IPS DF 19.7 (cell line): Measurements from ENCODE around the gene GPR87.

ENCODE experiments used
- DNase-seq: peaks from one replicate; pipeline ENCODE4 v3.0.0-alpha.2; 2013; ENCODE audit warnings: low read depth, low spot score

Gene GPR87

GRCh38 chr3:151316267-151316991, at the start of gene GPR87:
Gene GPR87 (minus strand): TSS chr3:151316820. CDS start chr3:151300100, 16,720 bp downstream.
- peak; percentile 20 for DNase-seq

DNA sequence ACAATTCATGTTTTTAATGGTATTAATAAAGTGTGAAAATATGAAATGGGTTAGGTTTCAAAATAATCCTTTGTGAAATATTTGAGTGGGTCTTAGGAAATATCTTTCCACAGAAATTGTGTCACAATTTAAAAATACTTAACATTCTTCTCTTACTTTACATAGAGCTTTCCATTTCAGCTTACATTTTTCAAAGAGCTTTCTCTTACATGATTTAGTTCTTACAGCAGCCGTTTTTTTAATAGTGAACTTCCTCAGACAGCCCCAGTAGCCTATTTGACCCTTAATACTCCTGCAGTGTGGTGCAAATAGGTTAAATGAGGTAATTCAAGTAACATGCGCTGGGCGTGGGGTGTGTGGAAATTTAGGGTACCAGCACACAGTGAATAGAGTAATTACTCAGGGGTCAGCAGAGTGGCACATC, 46.1 kb upstream of the GPR87 start:
- DNase-seq: no peak

- no peak for DNase-seq
Observed at GRCh38 chr3:151357463-151357850, 40.8 kb upstream of the GPR87 start.

- no peak for DNase-seq
Observed at GRCh38 chr3:151356794-151357462, 40.3 kb upstream of the GPR87 start.

GRCh38 chr3:151351648-151352047, 35.0 kb upstream of the GPR87 start:
- no peak for DNase-seq

- DNase-seq: no peak
Observed at GRCh38 chr3:151351219-151351618, 34.6 kb upstream of the GPR87 start.

DNA sequence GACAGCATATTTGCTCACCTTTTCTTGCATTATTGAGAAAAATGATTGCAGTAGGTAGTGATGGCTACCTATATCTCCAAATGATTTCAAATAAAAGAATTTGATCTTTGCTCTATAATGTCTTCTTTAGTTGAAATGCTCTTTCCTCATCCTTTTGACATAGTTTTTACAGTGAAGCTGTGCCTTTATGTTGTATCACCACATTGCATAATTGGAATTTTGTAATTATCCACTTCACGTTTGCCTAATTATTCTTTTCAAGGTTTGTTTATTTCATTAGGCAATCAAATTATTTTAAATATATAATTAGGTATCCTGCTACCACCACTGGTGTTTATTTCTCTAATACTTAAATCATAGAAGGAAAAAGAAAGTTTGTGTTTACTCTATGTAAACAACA, 34.0 kb upstream of the GPR87 start:
- DNase-seq: no peak

- DNase-seq: no peak
Observed at GRCh38 chr3:151347432-151347831, 30.8 kb upstream of the GPR87 start.

DNA sequence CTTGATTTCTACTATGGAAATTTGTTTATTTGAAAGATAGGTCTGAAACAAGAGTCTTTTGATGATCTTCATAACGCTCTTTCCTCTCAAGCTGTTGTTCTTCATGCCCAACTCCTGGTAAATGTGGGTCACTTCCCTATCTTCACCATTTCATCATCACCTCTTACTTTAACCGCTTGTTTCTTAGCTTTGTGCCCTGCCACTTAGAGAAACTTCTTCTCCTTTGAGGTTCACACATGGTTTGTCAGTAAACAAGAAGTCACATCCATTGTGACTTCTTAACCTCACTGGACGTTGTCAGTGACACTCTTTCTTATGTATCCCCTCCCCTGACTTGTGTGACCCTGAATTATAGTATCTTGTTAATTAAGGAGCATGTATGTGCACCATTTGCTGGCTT, 29.7 kb upstream of the GPR87 start:
- no peak for DNase-seq

DNA sequence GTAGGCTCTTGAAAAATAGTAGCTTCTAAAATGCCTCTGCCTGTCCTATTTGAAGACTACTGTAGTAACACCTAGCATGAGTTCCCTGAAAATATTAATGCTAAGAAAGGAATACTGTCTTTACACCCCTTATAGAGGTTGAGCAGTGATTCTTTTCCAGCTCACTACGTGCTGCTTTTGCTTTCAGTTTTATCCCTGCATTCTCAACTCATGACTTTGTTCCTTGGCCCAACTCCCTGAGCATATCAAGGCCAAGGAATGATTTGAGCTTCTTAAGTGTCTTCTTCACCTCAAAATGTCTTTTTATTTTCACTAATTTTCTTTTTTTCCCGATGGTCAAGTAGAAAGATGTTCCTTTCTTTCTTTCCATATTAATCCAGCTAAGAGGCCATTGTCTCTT, 29.2 kb upstream of the GPR87 start:
- DNase-seq: no peak

GRCh38 chr3:151331696-151332095, 15.1 kb upstream of the GPR87 start:
- DNase-seq: no peak

GRCh38 chr3:151330899-151331298, 14.3 kb upstream of the GPR87 start:
- no peak for DNase-seq

GRCh38 chr3:151330379-151330778, 13.8 kb upstream of the GPR87 start:
- DNase-seq: no peak

- no peak for DNase-seq
Observed at GRCh38 chr3:151329363-151329762, 12.7 kb upstream of the GPR87 start, which contains the start of gene P2RY13. Gene P2RY13 (minus strand): TSS chr3:151329549. CDS start chr3:151329528, 21 bp downstream.

GRCh38 chr3:151328298-151328995, 11.8 kb upstream of the GPR87 start:
- no peak for DNase-seq

GRCh38 chr3:151327571-151328198, 11.1 kb upstream of the GPR87 start:
- no peak for DNase-seq

- no peak for DNase-seq
Observed at GRCh38 chr3:151322511-151322910, 5.9 kb upstream of the GPR87 start.

GRCh38 chr3:151321526-151321925, 4.9 kb upstream of the GPR87 start:
- no peak for DNase-seq

DNA sequence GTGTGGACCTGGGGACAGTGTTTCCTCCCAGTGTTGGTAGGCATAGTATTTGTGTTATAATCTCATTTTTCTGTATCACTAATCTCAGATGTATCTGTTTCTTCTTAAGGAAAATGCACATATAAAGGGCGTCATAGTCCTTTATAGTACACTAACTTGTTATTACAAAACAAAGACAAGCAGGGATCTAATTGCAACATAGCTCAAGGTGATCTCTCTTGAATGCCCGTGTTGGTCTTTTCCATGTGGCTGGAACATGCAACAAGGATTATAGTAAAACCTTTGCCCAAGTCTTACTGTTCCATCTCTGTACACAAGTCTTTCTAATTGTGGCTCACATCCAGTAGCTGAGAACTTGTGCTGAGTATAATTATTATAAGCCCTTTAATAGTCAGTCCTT, 3.5 kb upstream of the GPR87 start:
- DNase-seq: no peak

DNA sequence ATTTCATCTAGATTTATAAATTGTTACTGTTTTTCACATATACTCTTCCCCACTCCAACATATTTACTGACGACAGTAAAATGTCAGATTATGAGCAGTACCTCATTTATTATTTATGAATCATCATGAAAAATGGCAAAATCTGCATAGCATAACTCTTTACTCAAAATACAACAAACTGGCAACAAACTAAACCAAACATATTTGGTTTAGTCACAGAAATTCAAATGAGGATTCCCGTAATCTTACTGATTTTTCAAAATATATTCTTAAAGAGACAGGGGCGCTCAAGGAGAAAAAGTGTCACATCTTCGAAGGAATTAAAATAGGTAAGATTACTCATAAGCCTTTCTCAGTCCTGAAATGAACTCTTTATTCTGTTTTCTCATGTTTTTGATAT, 3.0 kb upstream of the GPR87 start:
- DNase-seq: no peak

GRCh38 chr3:151318991-151319390, 2.4 kb upstream of the GPR87 start:
- DNase-seq: no peak

DNA sequence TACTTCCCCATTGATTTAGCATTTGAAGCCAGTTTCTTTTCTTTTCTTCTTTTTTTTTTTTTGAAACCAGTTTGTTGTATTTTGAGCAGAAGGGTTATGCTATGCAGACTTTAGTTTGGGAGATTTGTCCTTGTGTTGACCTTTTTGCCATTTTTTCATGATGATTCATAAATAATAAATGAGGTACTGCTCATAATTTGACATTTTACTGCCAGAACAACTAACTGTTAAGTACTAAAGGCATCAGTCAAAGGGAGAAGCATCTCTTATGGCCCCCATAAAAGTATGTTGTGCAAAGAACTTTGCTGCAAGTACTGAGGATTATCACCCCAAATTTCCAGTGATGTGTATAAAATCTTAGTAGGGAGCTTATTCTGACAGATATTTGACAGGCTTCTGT, 1.7 kb upstream of the GPR87 start:
- DNase-seq: no peak
